GM12878 (cell line): ENCODE results near the gene ODC1. TPM values are rescaled to one million over a fixed set of nuclear protein-coding genes. Genes with fewer than 3 reads are reported as not detected.

Experiments used
- ATAC-seq: fragments of 200-7000 bp; cut with Tn5 transposase; 3 replicates; pipeline ENCODE4 v1.9.1; 2020; ENCODE audit warnings: mild to moderate bottlenecking, moderate library complexity
- BruUV-seq: library from RNA; stranded (reverse); fragments of 400-500 nt; replicated peaks from 2 replicates; lab custom pipeline; 2021; lab: Mats Ljungman, UMichigan
- CTCF ChIA-PET: fragments of 300-600 bp; sonication (Branson Sonifier 250); formaldehyde crosslinking; extraction: SDS; loops from one replicate; lab custom pipeline; 2021; ENCODE audit warnings: inconsistent platforms; lab: Yijun Ruan, JAX
- POLR2A ChIA-PET: fragments of 350-600 bp; formaldehyde crosslinking; extraction: SDS; loops from one replicate; lab custom pipeline; 2021; ENCODE audit warnings: inconsistent platforms; lab: Charles Lee
- RAD21 ChIA-PET: fragments of 300-600 bp; sonication (Branson Sonifier 250); formaldehyde crosslinking; loops from one replicate; lab custom pipeline; 2023; ENCODE audit warnings: antibody characterized with exemption; ENCODE audit not compliant: unreplicated experiment; lab: Charles Lee
- SMC1A ChIA-PET: fragments of 300-600 bp; sonication (Branson Sonifier 250); formaldehyde crosslinking; loops from one replicate; lab custom pipeline; 2023; ENCODE audit not compliant: unreplicated experiment, uncharacterized antibody; lab: Charles Lee
- DNase-seq: peaks from one replicate; pipeline ENCODE4 v3.0.0-alpha.2; 2011; ENCODE audit warnings: low read depth, low spot score
- FAIRE-seq: peaks from 3 replicates; lab custom pipeline; 2011; peaks lifted over from hg19 to GRCh38; lab: Jason Lieb, UNC
- H2AFZ ChIP-seq: 2 replicates; pipeline ENCODE4 v1.6.0; 2011; ENCODE audit warnings: low read depth, low read length, control low read depth; ENCODE audit not compliant: control insufficient read depth
- H3K27ac ChIP-seq: 2 replicates; pipeline ENCODE4 v1.5.1; 2011; ENCODE audit warnings: control low read depth; ENCODE audit not compliant: control insufficient read depth, insufficient read depth
- H3K27me3 ChIP-seq, 2 experiments: replicated peaks in 1 of 2; 2 replicates each; pipeline versions ENCODE4 v1.6.0 to v1.6.1; 2011; ENCODE audit warnings: low read length in 1 of 2; ENCODE audit not compliant: control insufficient read depth in 2 of 2, insufficient read depth in 2 of 2
- H3K36me3 ChIP-seq, 2 experiments: 2 replicates each; pipeline ENCODE4 v1.5.1; 2011; ENCODE audit warnings: low read length in 1 of 2; ENCODE audit not compliant: control insufficient read depth in 2 of 2, insufficient read depth in 2 of 2
- H3K4me1 ChIP-seq: 2 replicates; pipeline ENCODE4 v1.6.1; 2011; ENCODE audit warnings: mild to moderate bottlenecking, low read length, moderate library complexity, mixed read lengths; ENCODE audit not compliant: control insufficient read depth, insufficient read depth
- H3K4me2 ChIP-seq: 2 replicates; pipeline ENCODE4 v1.6.0; 2011; ENCODE audit warnings: control low read depth; ENCODE audit not compliant: control insufficient read depth, insufficient read depth
- H3K4me3 ChIP-seq: fragments of 200-600 bp; sonication (generic); 2 replicates; pipeline ENCODE4 v1.5.1; 2016
- H3K79me2 ChIP-seq: 2 replicates; pipeline ENCODE4 v1.6.0; 2011; ENCODE audit warnings: low read length; ENCODE audit not compliant: control insufficient read depth, insufficient read depth
- H3K9ac ChIP-seq: 2 replicates; pipeline ENCODE4 v1.8.0; 2011; ENCODE audit warnings: low read length, control low read depth, mixed read lengths; ENCODE audit not compliant: control insufficient read depth, insufficient read depth
- H3K9me3 ChIP-seq: replicated peaks from 3 replicates; pipeline ENCODE4 v1.5.1; 2011; ENCODE audit warnings: mild to moderate bottlenecking, low read length; ENCODE audit not compliant: control insufficient read depth, insufficient read depth
- H4K20me1 ChIP-seq: 2 replicates; pipeline ENCODE4 v1.6.0; 2011; ENCODE audit not compliant: control insufficient read depth, insufficient read depth
- BMI1 ChIP-seq: fragments of 450-650 bp; IDR thresholded peaks from 2 replicates; pipeline ENCODE4 v1.6.1; 2016; ENCODE audit warnings: mild to moderate bottlenecking, moderate library complexity, borderline replicate concordance
- CBX5 ChIP-seq: sonication (generic); IDR thresholded peaks from 2 replicates; pipeline ENCODE4 v1.6.1; 2016; ENCODE audit warnings: low read depth, moderate library complexity, mild to moderate bottlenecking, inconsistent platforms
- DPF2 ChIP-seq: fragments of 450-650 bp; IDR thresholded peaks from 2 replicates; pipeline ENCODE4 v1.6.1; 2017; ENCODE audit warnings: mild to moderate bottlenecking
- EZH2 ChIP-seq: IDR thresholded peaks from 2 replicates; pipeline ENCODE4 v1.6.1; 2012; ENCODE audit warnings: low read depth, mild to moderate bottlenecking, control low read depth, inconsistent platforms, low read length, borderline replicate concordance; ENCODE audit not compliant: control insufficient read depth
- HCFC1 ChIP-seq: fragments of 150-350 bp; IDR thresholded peaks from 2 replicates; pipeline ENCODE4 v1.6.1; 2014; ENCODE audit warnings: low read length
- IKZF1 ChIP-seq: fragments of 450-650 bp; conservative IDR thresholded peaks from 2 replicates; pipeline ENCODE4 v1.6.1; 2017; ENCODE audit warnings: antibody characterized with exemption, mild to moderate bottlenecking
- KAT2A ChIP-seq: conservative IDR thresholded peaks from 2 replicates; pipeline ENCODE4 v1.6.1; 2011; ENCODE audit warnings: low read depth, low read length; ENCODE audit not compliant: control insufficient read depth
- MTA3 ChIP-seq: IDR thresholded peaks from 2 replicates; pipeline ENCODE4 v1.6.1; 2012; ENCODE audit warnings: low read length, inconsistent platforms, borderline replicate concordance
- MYC ChIP-seq: IDR thresholded peaks from 2 replicates; pipeline ENCODE4 v1.6.1; 2011; ENCODE audit warnings: mild to moderate bottlenecking, low read length, moderate library complexity, inconsistent platforms; ENCODE audit not compliant: insufficient read depth, insufficient replicate concordance, insufficient read length, severe bottlenecking
- NFXL1 ChIP-seq: fragments of 450-650 bp; IDR thresholded peaks from 2 replicates; pipeline ENCODE4 v1.6.1; 2017; ENCODE audit warnings: antibody characterized with exemption, mild to moderate bottlenecking, borderline replicate concordance
- NFYB ChIP-seq: IDR thresholded peaks from 2 replicates; pipeline ENCODE4 v1.6.1; 2011; ENCODE audit warnings: low read depth, mild to moderate bottlenecking, low read length, improper control_type of control experiment, moderate library complexity; ENCODE audit not compliant: insufficient read depth
- POLR2AphosphoS5 ChIP-seq: IDR thresholded peaks from 2 replicates; pipeline ENCODE4 v1.6.1; 2011; ENCODE audit warnings: mild to moderate bottlenecking, low read length, inconsistent platforms
- POU2F2 ChIP-seq: IDR thresholded peaks from 3 replicates; pipeline ENCODE4 v1.6.1; 2011; ENCODE audit warnings: low read depth, mild to moderate bottlenecking, low read length, borderline replicate concordance
- RAD51 ChIP-seq: fragments of 450-650 bp; IDR thresholded peaks from 2 replicates; pipeline ENCODE4 v1.6.1; 2016; ENCODE audit warnings: moderate library complexity, mild to moderate bottlenecking, inconsistent platforms
- SIX5 ChIP-seq: IDR thresholded peaks from 2 replicates; pipeline ENCODE4 v1.6.1; 2011; ENCODE audit warnings: mild to moderate bottlenecking, low read depth, low read length, moderate library complexity; ENCODE audit not compliant: severe bottlenecking
- SMAD1 ChIP-seq: fragments of 450-650 bp; IDR thresholded peaks from 2 replicates; pipeline ENCODE4 v1.6.1; 2018; ENCODE audit warnings: mild to moderate bottlenecking, low read depth; ENCODE audit not compliant: partially characterized antibody
- SMARCA5 ChIP-seq: fragments of 450-650 bp; IDR thresholded peaks from 2 replicates; pipeline ENCODE4 v1.6.1; 2017; ENCODE audit warnings: mild to moderate bottlenecking
- ZBTB40 ChIP-seq: fragments of 450-650 bp; IDR thresholded peaks from 2 replicates; pipeline ENCODE4 v1.6.1; 2016; ENCODE audit warnings: mild to moderate bottlenecking, moderate library complexity, borderline replicate concordance
- WGBS: methylation state at CpG from one replicate; pipeline ENCODE4 v1.1.6; 2016; ENCODE audit warnings: low lambda C conversion rate; ENCODE audit not compliant: insufficient replicate concordance, insufficient coverage; ENCODE audit errors: missing lambda C conversion rate; 5-methylcytosine and 5-hydroxymethylcytosine counted together
- in situ Hi-C: fragments of 300-500 bp; cut with MboI; formaldehyde crosslinking; loops from 9 replicates; pipeline ENCODE4 v1.14.3; 2018; ENCODE audit warnings: mixed read lengths
- intact Hi-C: fragments of 100-400 bp; cut with micrococcal nuclease; formaldehyde crosslinking; loops from one replicate; pipeline ENCODE4 v1.14.2; 2022; ENCODE audit not compliant: unreplicated experiment
- polyA plus RNA-seq, 11 experiments: library from polyadenylated mRNA; depleted of rRNA in 4 of 11; unstranded in 6 of 11; stranded (reverse) in 5 of 11; fragments of >200 nt; fragmentation: Nextera tagmentation in 4 of 11; fragmentation: Illumina TruSeq in 1 of 11; extraction: Ambion mirVana in 4 of 11; extraction: Trizol in 1 of 11; gene quantifications; 1 replicate in 1 of 11; 2 replicates in 10 of 11; pipeline versions ENCODE4 v1.2.1 to v1.2.3, GENCODE V29; 2011 to 2016; ENCODE audit warnings: inconsistent platforms in 2 of 11, missing spikeins in 2 of 11, low read depth in 1 of 11
- total RNA-seq, 4 experiments: library from RNA; depleted of rRNA in 3 of 4; stranded (reverse); fragments of >200 nt in 3 of 4; fragmentation: Illumina TruSeq in 1 of 4; extraction: Trizol in 1 of 4; gene quantifications; 2 replicates each; pipeline versions ENCODE4 v1.2.1 to v1.2.3, GENCODE V29; 2013 to 2021
- TF ChIP-seq, protein P1 (sequence below): IDR thresholded peaks from 2 replicates; pipeline ENCODE4 v1.6.1; 2012; ENCODE audit warnings: low read depth, low read length, improper control_type of control experiment

Gene ODC1
- total and polyA plus RNA-seq, 10 of the 15 experiments (the other 5 are each of a cell fraction or from before 2014, with no cell fraction given), result 68.5 to 441 (median 340) TPM

DNA sequence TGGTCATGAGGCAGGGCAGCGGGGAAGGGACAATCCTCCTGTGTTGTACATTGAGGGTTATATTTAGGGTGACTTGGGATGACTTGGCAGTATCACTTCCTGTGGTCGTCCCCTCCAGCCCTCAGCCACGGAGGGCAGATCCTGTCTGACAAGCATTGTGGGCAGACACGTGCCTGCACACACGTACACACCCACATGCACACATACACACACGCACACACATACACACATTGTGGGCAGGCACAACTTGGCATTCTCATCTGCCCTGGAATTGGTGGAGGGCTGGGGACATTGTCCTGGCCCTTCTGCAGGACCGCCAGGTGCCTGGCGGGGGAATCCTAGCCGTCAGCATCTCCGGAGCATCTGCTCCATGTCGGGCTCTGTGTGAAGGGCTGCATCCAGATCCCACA, 47.6 kb downstream of the ODC1 start (continued):
- TF ChIP-seq ZBTB40 (no peak), BMI1 (no peak), DPF2 (no peak), NFXL1 (no peak), MTA3 (no peak), SIX5 (no peak), EZH2 (no peak), POU2F2 (no peak)

GRCh38 chr2:10400002-10400401, 48.1 kb downstream of the ODC1 start:
- Histone ChIP-seq H2AFZ (no peak overlapping the region), H4K20me1 (no peaks in the 10 kb centered on the region), H3K4me1 (peaks cover 8% of the 10 kb centered on the region), H3K9me3 (peaks cover 1% of the 10 kb centered on the region; the same call in 2 of the 3 replicates), H3K4me2 (peak overlapping the region; percentile 17; the same call in 1 of the 2 replicates), H3K4me3 (no peak overlapping the region), H3K9ac (no peak overlapping the region), H3K27me3 (no peaks in the 10 kb centered on the region), H3K79me2 (no peaks in the 10 kb centered on the region), H3K27ac (no peak overlapping the region; the same call in 1 of the 2 replicates), H3K36me3 (no peaks in the 10 kb centered on the region; a peak in 1 of 4 replicates)
- DNase-seq (no peak), FAIRE-seq (no peak), ATAC-seq (no peak)
- in situ Hi-C loops, result no loop called here
- WGBS, result 77% methylated on average over 14 of the region's 14 CpGs
- ChIA-PET SMC1A (no interaction called here), CTCF (no interaction called here), POLR2A (no interaction called here), RAD21 (interaction anchor here (0.9 kb wide), 1 partner anchor 10 kb away, joined by 3 read pairs; no protein-coding TSS in a partner anchor)
- BruUV-seq, result no TSS peak
- intact Hi-C loops, result no loop called here
- no peak for TF ChIP-seq SMAD1
- no peak for TF ChIP-seq RAD51
- TF ChIP-seq IKZF1, result no peak
- no peak for TF ChIP-seq CBX5
- no peak for TF ChIP-seq NFYB
- no peak for TF ChIP-seq MYC
- TF ChIP-seq, protein P1, sequence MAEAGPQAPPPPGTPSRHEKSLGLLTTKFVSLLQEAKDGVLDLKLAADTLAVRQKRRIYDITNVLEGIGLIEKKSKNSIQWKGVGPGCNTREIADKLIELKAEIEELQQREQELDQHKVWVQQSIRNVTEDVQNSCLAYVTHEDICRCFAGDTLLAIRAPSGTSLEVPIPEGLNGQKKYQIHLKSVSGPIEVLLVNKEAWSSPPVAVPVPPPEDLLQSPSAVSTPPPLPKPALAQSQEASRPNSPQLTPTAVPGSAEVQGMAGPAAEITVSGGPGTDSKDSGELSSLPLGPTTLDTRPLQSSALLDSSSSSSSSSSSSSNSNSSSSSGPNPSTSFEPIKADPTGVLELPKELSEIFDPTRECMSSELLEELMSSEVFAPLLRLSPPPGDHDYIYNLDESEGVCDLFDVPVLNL, result no peak
- no peak for TF ChIP-seq SMARCA5
- TF ChIP-seq POLR2AphosphoS5, result no peak
- TF ChIP-seq HCFC1, result no peak
- no peak for TF ChIP-seq KAT2A
